K562 treated with DMSO at 1 percent for 12 hours (cell line): ENCODE results near the gene SLC25A28. TPM values are rescaled to one million over a fixed set of nuclear protein-coding genes. Genes with fewer than 3 reads are reported as not detected.

Experiments
- total RNA-seq: library from RNA; unstranded; fragments of 300-600 nt; gene quantifications from 2 replicates; pipeline ENCODE4 v1.2.3, GENCODE V29; 2022; ENCODE audit not compliant: insufficient read depth

SLC25A28 gene, protein sequence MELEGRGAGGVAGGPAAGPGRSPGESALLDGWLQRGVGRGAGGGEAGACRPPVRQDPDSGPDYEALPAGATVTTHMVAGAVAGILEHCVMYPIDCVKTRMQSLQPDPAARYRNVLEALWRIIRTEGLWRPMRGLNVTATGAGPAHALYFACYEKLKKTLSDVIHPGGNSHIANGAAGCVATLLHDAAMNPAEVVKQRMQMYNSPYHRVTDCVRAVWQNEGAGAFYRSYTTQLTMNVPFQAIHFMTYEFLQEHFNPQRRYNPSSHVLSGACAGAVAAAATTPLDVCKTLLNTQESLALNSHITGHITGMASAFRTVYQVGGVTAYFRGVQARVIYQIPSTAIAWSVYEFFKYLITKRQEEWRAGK
- total RNA-seq: 8.1 and 12.9 TPM in 2 replicates

DNA sequence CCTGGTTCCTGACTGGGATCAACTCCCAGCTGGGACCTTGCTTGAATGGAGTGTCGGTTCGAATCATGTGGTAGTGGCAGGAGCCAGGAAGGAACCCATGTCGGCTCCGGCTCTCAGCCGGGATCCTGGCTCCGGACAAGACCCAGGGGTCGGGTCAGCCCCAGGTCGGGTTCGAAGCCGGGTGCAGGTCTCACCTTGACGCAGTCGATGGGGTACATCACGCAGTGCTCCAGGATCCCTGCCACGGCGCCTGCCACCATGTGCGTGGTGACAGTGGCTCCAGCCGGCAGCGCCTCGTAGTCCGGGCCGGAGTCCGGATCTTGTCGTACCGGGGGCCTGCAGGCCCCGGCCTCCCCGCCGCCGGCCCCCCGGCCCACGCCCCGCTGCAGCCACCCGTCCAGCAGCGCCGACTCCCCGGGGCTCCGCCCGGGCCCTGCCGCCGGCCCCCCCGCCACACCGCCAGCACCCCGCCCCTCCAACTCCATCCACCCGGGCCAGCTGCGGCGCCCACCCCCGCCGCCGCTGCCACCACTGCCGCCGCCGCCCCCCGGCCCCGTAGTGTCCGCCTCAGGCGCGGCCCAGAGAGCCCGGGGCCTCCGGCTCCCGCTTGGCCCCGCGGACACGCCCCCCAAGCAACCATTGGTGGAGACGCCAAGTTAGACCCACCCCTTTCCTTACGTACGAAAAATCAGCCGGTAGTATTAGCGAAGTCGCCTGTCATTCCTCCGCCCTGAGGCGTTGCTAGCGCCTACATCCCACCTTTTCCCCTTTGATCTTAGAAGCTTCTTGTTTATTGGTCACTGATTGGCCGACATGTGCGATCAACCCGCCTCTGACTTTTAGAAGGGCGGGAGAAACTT, at the start of gene SLC25A28:
Gene SLC25A28, minus strand, starts transcription at position 589 of the 860 bp plus-strand sequence. Its CDS starts 104 bp downstream, at position 485.

DNA sequence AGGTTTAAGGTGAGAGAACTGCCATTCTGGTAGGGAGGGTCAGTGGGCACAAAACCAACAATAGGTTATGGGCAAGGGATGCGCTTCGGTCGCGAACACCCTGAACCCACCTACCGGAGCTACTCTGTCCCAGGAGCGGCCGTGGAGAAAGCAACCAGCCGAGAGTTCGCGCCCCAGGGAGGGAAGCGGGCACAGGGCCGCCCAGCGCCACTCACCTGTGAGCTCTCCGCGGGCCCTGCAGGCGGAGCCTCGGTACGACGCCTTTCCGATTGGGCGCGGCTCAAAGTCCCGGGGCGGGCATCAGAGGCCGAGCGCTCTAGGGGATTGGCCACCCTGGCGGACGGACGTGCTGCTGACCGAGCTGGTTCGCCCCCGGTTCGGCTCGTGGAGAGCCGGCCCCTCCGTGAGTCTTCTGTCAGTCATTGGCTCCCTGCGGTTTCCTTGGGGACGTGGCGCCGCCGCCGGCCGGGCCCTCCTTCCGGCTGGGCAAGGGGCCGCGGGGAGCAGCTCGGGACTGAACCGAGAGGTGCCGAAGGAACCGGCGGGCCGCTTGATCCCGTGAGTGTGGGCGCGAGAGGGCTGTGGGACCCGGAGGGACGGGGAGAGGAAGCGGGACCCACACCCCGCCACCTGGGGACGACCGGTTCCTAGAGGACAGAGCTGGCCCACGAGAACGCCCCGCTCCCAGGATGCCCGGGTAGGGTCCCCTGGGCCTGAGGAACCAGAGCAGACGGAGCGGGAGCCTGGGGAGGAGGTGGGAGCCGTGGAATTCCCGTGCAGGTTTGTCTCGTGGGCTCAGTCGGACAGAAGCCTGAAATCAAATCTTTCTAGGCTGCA, 39.0 kb upstream of the SLC25A28 start, which contains the start of gene ENTPD7:
Gene ENTPD7, plus strand, starts transcription at position 479 of the 837 bp plus-strand sequence. CDS start 448 bp downstream, outside the sequence.

Other genes with a start within 250 kb of the SLC25A28 start
- gene GOT1, start 189.8 kb downstream of the SLC25A28 start, total RNA-seq: 67.5 and 76.2 TPM in 2 replicates
- gene NKX2-3, start 87.5 kb downstream of the SLC25A28 start, total RNA-seq: not detected in 2 replicates
- gene ENTPD7, start 39.1 kb upstream of the SLC25A28 start, total RNA-seq: 2.4 and 8.3 TPM in 2 replicates
- gene COX15, start 111.7 kb upstream of the SLC25A28 start, total RNA-seq: 10.6 and 19.2 TPM in 2 replicates
- gene CUTC, start 111.8 kb upstream of the SLC25A28 start, total RNA-seq: 17.6 and 19.3 TPM in 2 replicates
- gene ABCC2, start 162.2 kb upstream of the SLC25A28 start, total RNA-seq: 0.10 TPM in 1 of 2 replicates, not detected in the other